Neural cell (in vitro differentiated cells): ENCODE measurements around the gene ARHGEF17. TPM values are rescaled to one million over a fixed set of nuclear protein-coding genes. Genes with fewer than 3 reads are reported as not detected.

Experiments
- H2AFZ ChIP-seq: fragments of 200-600, 300-800 bp; sonication (generic), shearing (Covaris generic); 2 replicates; pipeline ENCODE4 v1.6.0; 2014; ENCODE audit warnings: low read depth, mild to moderate bottlenecking, antibody characterized with exemption, low read length, moderate library complexity
- H3F3A ChIP-seq: fragments of 200-600 bp; shearing (Covaris generic); 2 replicates; pipeline ENCODE4 v1.6.1; 2016; ENCODE audit warnings: mild to moderate bottlenecking, moderate library complexity, mixed read lengths, antibody characterized with exemption, low read length; ENCODE audit not compliant: insufficient read depth, poor library complexity, severe bottlenecking
- H3K27ac ChIP-seq: fragments of 200-600, 300-800 bp; sonication (generic), shearing (Covaris generic); 2 replicates; pipeline ENCODE4 v1.5.1; 2014; ENCODE audit warnings: mild to moderate bottlenecking, low read length, moderate library complexity
- H3K27me3 ChIP-seq: fragments of 300-800, 200-600 bp; sonication (generic), shearing (Covaris generic); 2 replicates; pipeline ENCODE4 v1.6.0; 2014; ENCODE audit warnings: mild to moderate bottlenecking, low read depth, low read length, moderate library complexity; ENCODE audit not compliant: insufficient read depth
- H3K36me3 ChIP-seq: fragments of 300-800, 200-600 bp; sonication (generic), shearing (Covaris generic); 2 replicates; pipeline ENCODE4 v1.5.1; 2014; ENCODE audit warnings: mild to moderate bottlenecking, antibody characterized with exemption, low read length, moderate library complexity; ENCODE audit not compliant: insufficient read depth
- H3K4me2 ChIP-seq: fragments of 300-800, 200-600 bp; sonication (generic), shearing (Covaris generic); 2 replicates; pipeline ENCODE4 v1.6.0; 2014; ENCODE audit warnings: mild to moderate bottlenecking, low read length
- H3K4me3 ChIP-seq: fragments of 300-800, 200-600 bp; sonication (generic), shearing (Covaris generic); 2 replicates; pipeline ENCODE4 v1.5.1; 2014; ENCODE audit warnings: mild to moderate bottlenecking, low read length, moderate library complexity
- H3K79me2 ChIP-seq: fragments of 200-600 bp; shearing (Covaris generic); replicated peaks from 2 replicates; pipeline ENCODE4 v1.6.0; 2014; ENCODE audit warnings: mild to moderate bottlenecking, low read length, moderate library complexity; ENCODE audit not compliant: insufficient read depth
- H3K9ac ChIP-seq: fragments of 300-800, 200-600 bp; sonication (generic), shearing (Covaris generic); 2 replicates; pipeline ENCODE4 v1.6.1; 2016; ENCODE audit warnings: mild to moderate bottlenecking, low read length, mixed read lengths
- H3K9me2 ChIP-seq: fragments of 200-600 bp; shearing (Covaris generic); 2 replicates; pipeline ENCODE4 v1.6.1; 2016; ENCODE audit warnings: mild to moderate bottlenecking, low read length, mixed read lengths; ENCODE audit not compliant: insufficient read depth
- H3K9me3 ChIP-seq: fragments of 200-600, 300-800 bp; sonication (generic), shearing (Covaris generic); 2 replicates; pipeline ENCODE4 v1.6.1; 2016; ENCODE audit warnings: mild to moderate bottlenecking, mixed run types, low read length, moderate library complexity, mixed read lengths
- H4K20me1 ChIP-seq: fragments of 200-600 bp; shearing (Covaris generic); 2 replicates; pipeline ENCODE4 v1.6.1; 2016; ENCODE audit warnings: mild to moderate bottlenecking, mixed run types; ENCODE audit not compliant: insufficient read depth
- CTCF ChIP-seq: fragments of 450-650 bp; IDR thresholded peaks from 2 replicates; pipeline ENCODE4 v1.5.1; 2014; ENCODE audit warnings: antibody characterized with exemption, mild to moderate bottlenecking, moderate library complexity; ENCODE audit not compliant: poor library complexity, severe bottlenecking
- EP300 ChIP-seq: fragments of 450-650 bp; conservative IDR thresholded peaks from 2 replicates; pipeline ENCODE4 v1.6.1; 2014; ENCODE audit warnings: antibody characterized with exemption, mild to moderate bottlenecking, moderate library complexity; ENCODE audit not compliant: poor library complexity, severe bottlenecking
- EZH2 ChIP-seq: fragments of 200-600, 300-800 bp; shearing (Covaris generic), sonication (generic); IDR thresholded peaks from 2 replicates; pipeline ENCODE4 v1.6.1; 2014; ENCODE audit warnings: antibody characterized with exemption, low read length, borderline replicate concordance, mild to moderate bottlenecking; ENCODE audit not compliant: insufficient read depth, poor library complexity, severe bottlenecking
- MXI1 ChIP-seq: fragments of 450-650 bp; conservative IDR thresholded peaks from 2 replicates; pipeline ENCODE4 v1.6.1; 2014; ENCODE audit warnings: antibody characterized with exemption, mild to moderate bottlenecking; ENCODE audit not compliant: poor library complexity, severe bottlenecking
- POLR2AphosphoS5 ChIP-seq: IDR thresholded peaks from 2 replicates; pipeline ENCODE4 v1.6.1; 2012
- RAD21 ChIP-seq: fragments of 450-650 bp; conservative IDR thresholded peaks from 2 replicates; pipeline ENCODE4 v1.6.1; 2014; ENCODE audit warnings: antibody characterized with exemption, mild to moderate bottlenecking, moderate library complexity
- SMC3 ChIP-seq: fragments of 450-650 bp; conservative IDR thresholded peaks from 2 replicates; pipeline ENCODE4 v1.6.1; 2014; ENCODE audit warnings: antibody characterized with exemption, mild to moderate bottlenecking, moderate library complexity; ENCODE audit not compliant: poor library complexity
- TAF1 ChIP-seq: IDR thresholded peaks from 2 replicates; pipeline ENCODE4 v1.6.1; 2012; ENCODE audit warnings: low read depth
- polyA plus RNA-seq: library from polyadenylated mRNA; depleted of rRNA; stranded (reverse); fragments of >200 nt; gene quantifications from 2 replicates; pipeline ENCODE4 v1.2.3, GENCODE V29; 2014
- TF ChIP-seq, protein P1 (sequence below): IDR thresholded peaks from 2 replicates; pipeline ENCODE4 v1.6.1; 2012; ENCODE audit warnings: borderline replicate concordance

ARHGEF17 gene
- polyA plus RNA-seq, 1 donor from 2014 or later: 7.9 TPM

DNA sequence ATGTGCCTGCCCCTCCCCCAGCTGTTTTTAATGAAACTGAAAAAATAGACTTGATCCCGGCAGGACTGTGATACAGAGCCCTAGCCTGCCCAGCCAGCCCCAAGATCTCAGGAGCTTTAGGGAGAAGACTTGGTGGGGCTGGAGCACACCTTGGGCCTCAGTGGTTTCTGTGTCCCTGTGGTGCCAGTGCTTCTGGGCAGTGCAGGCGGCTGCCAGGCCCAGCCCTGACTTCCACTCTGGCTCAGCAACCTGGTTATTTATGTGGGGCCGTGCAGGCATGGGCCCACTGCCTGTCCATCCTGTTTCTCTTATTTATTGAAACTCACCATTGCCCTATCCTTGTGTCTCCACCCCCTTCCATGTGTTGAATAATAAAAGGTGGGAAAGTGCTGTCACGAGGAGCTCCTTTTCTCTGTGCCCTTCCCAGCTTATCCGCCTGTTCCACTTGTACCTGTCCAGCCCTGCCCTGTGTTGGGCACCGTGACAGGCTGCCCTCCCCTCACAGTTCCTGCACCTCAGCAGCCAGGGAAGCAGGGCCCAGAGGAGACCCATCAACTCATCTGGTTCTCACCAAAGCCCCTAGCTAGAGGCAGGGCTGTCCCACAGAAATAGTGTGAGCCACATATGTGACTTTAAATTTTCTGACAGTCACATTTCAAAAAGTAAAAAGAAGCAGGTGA lies 88.3 kb downstream of the ARHGEF17 start:
- no peaks in the 10 kb centered on the region for H3K27me3 ChIP-seq
- no peaks in the 10 kb centered on the region for H3K9me3 ChIP-seq
- no peak overlapping the region for H2AFZ ChIP-seq
- H3K4me2 ChIP-seq: no peak overlapping the region
- no peaks in the 10 kb centered on the region for H3F3A ChIP-seq
- no peak for TF ChIP-seq RAD21
- no peak for TF ChIP-seq POLR2AphosphoS5
- TF ChIP-seq CTCF: no peak
- no peak for TF ChIP-seq TAF1
- TF ChIP-seq EZH2: no peak
- TF ChIP-seq, protein P1, sequence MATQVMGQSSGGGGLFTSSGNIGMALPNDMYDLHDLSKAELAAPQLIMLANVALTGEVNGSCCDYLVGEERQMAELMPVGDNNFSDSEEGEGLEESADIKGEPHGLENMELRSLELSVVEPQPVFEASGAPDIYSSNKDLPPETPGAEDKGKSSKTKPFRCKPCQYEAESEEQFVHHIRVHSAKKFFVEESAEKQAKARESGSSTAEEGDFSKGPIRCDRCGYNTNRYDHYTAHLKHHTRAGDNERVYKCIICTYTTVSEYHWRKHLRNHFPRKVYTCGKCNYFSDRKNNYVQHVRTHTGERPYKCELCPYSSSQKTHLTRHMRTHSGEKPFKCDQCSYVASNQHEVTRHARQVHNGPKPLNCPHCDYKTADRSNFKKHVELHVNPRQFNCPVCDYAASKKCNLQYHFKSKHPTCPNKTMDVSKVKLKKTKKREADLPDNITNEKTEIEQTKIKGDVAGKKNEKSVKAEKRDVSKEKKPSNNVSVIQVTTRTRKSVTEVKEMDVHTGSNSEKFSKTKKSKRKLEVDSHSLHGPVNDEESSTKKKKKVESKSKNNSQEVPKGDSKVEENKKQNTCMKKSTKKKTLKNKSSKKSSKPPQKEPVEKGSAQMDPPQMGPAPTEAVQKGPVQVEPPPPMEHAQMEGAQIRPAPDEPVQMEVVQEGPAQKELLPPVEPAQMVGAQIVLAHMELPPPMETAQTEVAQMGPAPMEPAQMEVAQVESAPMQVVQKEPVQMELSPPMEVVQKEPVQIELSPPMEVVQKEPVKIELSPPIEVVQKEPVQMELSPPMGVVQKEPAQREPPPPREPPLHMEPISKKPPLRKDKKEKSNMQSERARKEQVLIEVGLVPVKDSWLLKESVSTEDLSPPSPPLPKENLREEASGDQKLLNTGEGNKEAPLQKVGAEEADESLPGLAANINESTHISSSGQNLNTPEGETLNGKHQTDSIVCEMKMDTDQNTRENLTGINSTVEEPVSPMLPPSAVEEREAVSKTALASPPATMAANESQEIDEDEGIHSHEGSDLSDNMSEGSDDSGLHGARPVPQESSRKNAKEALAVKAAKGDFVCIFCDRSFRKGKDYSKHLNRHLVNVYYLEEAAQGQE: no peak
- TF ChIP-seq SMC3: no peak
- TF ChIP-seq EP300: no peak
- no peak for TF ChIP-seq MXI1
- no peaks in the 10 kb centered on the region for H3K9me2 ChIP-seq
- no peaks in the 10 kb centered on the region for H3K36me3 ChIP-seq
- H3K9ac ChIP-seq: no peak overlapping the region
- H3K79me2 ChIP-seq: no peaks in the 10 kb centered on the region
- H3K27ac ChIP-seq: no peak overlapping the region
- H3K4me3 ChIP-seq: no peak overlapping the region
- no peaks in the 10 kb centered on the region for H4K20me1 ChIP-seq

- H3K36me3 ChIP-seq: no peaks in the 10 kb centered on the region
- H3K27ac ChIP-seq: no peak overlapping the region
- H3K79me2 ChIP-seq: no peaks in the 10 kb centered on the region
- no peaks in the 10 kb centered on the region for H3K9me2 ChIP-seq
- H2AFZ ChIP-seq: no peak overlapping the region
- no peaks in the 10 kb centered on the region for H3K27me3 ChIP-seq
- H3K4me2 ChIP-seq: no peak overlapping the region
- no peak overlapping the region for H3K9ac ChIP-seq
- H3F3A ChIP-seq: no peaks in the 10 kb centered on the region
- no peaks in the 10 kb centered on the region for H4K20me1 ChIP-seq
- TF ChIP-seq TAF1: no peak
- TF ChIP-seq, protein P1: no peak
- H3K4me3 ChIP-seq: no peak overlapping the region
- H3K9me3 ChIP-seq: no peaks in the 10 kb centered on the region
Measured at GRCh38 chr11:73396985-73397384, 88.9 kb downstream of the ARHGEF17 start.
